Keratinocyte (primary cell): Measurements from ENCODE around the gene FKBP1A. TPM values are rescaled to one million over a fixed set of nuclear protein-coding genes. Genes with fewer than 3 reads are reported as not detected.

Experiments
- DNase-seq: peaks from one replicate; pipeline ENCODE4 v3.0.0-alpha.2; 2011; ENCODE audit warnings: low read depth, missing footprints, low spot score
- FAIRE-seq: peaks from 2 replicates; lab custom pipeline; 2011; peaks lifted over from hg19 to GRCh38; lab: Jason Lieb, UNC
- H2AFZ ChIP-seq: 2 replicates; pipeline ENCODE4 v1.6.0; 2012; ENCODE audit warnings: low read length, control low read depth, inconsistent platforms; ENCODE audit not compliant: control insufficient read depth
- H3K27ac ChIP-seq: 2 replicates; pipeline ENCODE4 v1.5.1; 2011; ENCODE audit warnings: low read length; ENCODE audit not compliant: control insufficient read depth, insufficient read depth
- H3K27me3 ChIP-seq: 3 replicates; pipeline ENCODE4 v1.6.0; 2011; ENCODE audit warnings: low read length; ENCODE audit not compliant: control insufficient read depth, insufficient read depth; ENCODE audit errors: extremely low read depth
- H3K36me3 ChIP-seq, 2 experiments: 2 replicates in 1 of 2; 3 replicates in 1 of 2; pipeline ENCODE4 v1.5.1; 2011; ENCODE audit warnings: low read length in 2 of 2, mild to moderate bottlenecking in 1 of 2; ENCODE audit not compliant: control insufficient read depth in 2 of 2, insufficient read depth in 2 of 2; ENCODE audit errors: extremely low read depth in 1 of 2
- H3K4me1 ChIP-seq: 3 replicates; pipeline ENCODE4 v1.5.1; 2011; ENCODE audit warnings: low read length; ENCODE audit not compliant: control insufficient read depth, insufficient read depth; ENCODE audit errors: extremely low read depth
- H3K4me2 ChIP-seq: 3 replicates; pipeline ENCODE4 v1.6.0; 2011; ENCODE audit warnings: low read depth, low read length; ENCODE audit not compliant: control insufficient read depth, insufficient read depth; ENCODE audit errors: extremely low read depth
- H3K4me3 ChIP-seq, 3 experiments: fragments of 200-600 bp in 1 of 3; sonication (generic) in 1 of 3; 2 replicates in 2 of 3; 3 replicates in 1 of 3; pipeline ENCODE4 v1.5.1; 2011 to 2016; ENCODE audit warnings: low read length in 3 of 3, mild to moderate bottlenecking in 3 of 3, control low read depth in 2 of 3, inconsistent platforms in 1 of 3, low read depth in 1 of 3, mixed read lengths in 1 of 3, mixed run types in 1 of 3, moderate library complexity in 1 of 3; ENCODE audit not compliant: control insufficient read depth in 2 of 3, insufficient read depth in 2 of 3; ENCODE audit errors: extremely low read depth in 1 of 3
- H3K79me2 ChIP-seq: 2 replicates; pipeline ENCODE4 v1.6.0; 2012; ENCODE audit warnings: low read length; ENCODE audit not compliant: control insufficient read depth, insufficient read depth
- H3K9ac ChIP-seq: 3 replicates; pipeline ENCODE4 v1.6.0; 2011; ENCODE audit warnings: low read length; ENCODE audit not compliant: control insufficient read depth, insufficient read depth; ENCODE audit errors: extremely low read depth
- H3K9me1 ChIP-seq: 3 replicates; pipeline ENCODE4 v1.6.0; 2011; ENCODE audit warnings: low read length; ENCODE audit not compliant: control insufficient read depth, insufficient read depth; ENCODE audit errors: extremely low read depth
- H3K9me3 ChIP-seq: 2 replicates; pipeline ENCODE4 v1.5.1; 2012; ENCODE audit warnings: low read depth, low read length; ENCODE audit not compliant: control insufficient read depth
- H4K20me1 ChIP-seq: 3 replicates; pipeline ENCODE4 v1.6.0; 2011; ENCODE audit warnings: low read length; ENCODE audit not compliant: control insufficient read depth, insufficient read depth; ENCODE audit errors: extremely low read depth
- EZH2 ChIP-seq: IDR thresholded peaks from one replicate; pipeline ENCODE4 v1.6.1; 2012; ENCODE audit warnings: inconsistent platforms, mild to moderate bottlenecking, low read length, moderate library complexity
- dilution Hi-C: fragments of 300-500 bp; cut with MboI; formaldehyde crosslinking; loops from one replicate; pipeline ENCODE4 v1.7.0; 2020; ENCODE audit warnings: low sequenced_read_pairs; ENCODE audit not compliant: extremely low pct_ligation_motif_present
- polyA plus RNA-seq, 5 experiments: library from polyadenylated mRNA; depleted of rRNA in 3 of 5; stranded (reverse) in 3 of 5; stranded (forward) in 1 of 5; unstranded in 1 of 5; fragments of >200 nt; gene quantifications; 1 replicate in 1 of 5; 2 replicates in 3 of 5; 3 replicates in 1 of 5; pipeline versions ENCODE4 v1.2.1 to v1.2.3, GENCODE V29; 2011 to 2012; ENCODE audit warnings: missing spikeins in 2 of 5, low read depth in 1 of 5, low replicate concordance in 1 of 5
- TF ChIP-seq, protein P1 (sequence below), 3 experiments: IDR thresholded peaks in 1 of 3; conservative IDR thresholded peaks in 1 of 3; optimal IDR thresholded peaks in 1 of 3; 2 replicates in 2 of 3; 3 replicates in 1 of 3; pipeline versions ENCODE3 to v1.5.1; 2011; ENCODE audit warnings: low read length in 3 of 3, mild to moderate bottlenecking in 3 of 3, moderate library complexity in 2 of 3, control low read depth in 1 of 3, inconsistent platforms in 1 of 3; ENCODE audit not compliant: insufficient read depth in 2 of 3; ENCODE audit errors: extremely low read depth in 1 of 3

The FKBP1A gene
- polyA plus RNA-seq, 1 donor (not counting 4 experiments of a cell fraction or from before 2014, with no cell fraction given) = 1,010 TPM

DNA sequence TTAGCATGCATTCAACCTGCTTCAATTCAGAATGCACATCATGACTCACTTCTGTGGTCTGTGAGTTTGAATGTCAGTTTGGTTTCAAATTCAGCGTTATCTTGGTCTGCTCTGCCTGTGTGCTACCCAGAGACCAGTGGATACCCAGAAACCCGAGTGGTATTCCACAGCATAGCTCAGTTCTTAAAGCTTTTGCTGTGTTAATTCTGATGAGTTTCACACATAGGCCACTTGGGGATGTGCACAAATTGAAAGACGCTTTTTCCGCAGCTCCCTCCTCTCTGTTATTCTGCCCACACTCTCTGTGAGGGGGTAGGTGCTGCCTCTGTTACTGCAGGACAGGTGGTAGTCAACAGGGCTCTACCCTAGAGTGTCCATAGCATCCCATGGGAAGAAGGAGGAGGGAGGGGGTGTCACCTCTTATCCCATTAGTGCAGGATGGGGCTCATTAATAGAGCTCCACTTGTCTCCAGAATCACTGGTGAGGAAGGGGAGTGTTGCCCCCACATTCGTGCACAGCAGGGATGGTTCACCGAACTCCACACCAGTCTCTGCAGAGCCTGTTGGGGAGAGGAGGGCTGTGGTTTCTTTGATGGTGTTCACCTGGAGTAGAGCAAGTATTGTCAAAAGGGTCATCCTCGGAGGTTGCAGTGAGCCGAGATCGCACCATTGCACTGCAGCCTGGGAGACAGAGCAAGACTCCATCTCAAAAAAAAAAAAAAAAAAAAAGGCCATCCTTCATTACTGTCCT lies 34.8 kb downstream of the FKBP1A start:
- no peaks in the 10 kb centered on the region for H4K20me1 ChIP-seq
- H3K9me1 ChIP-seq = no peaks in the 10 kb centered on the region
- no peaks in the 10 kb centered on the region for H3K4me1 ChIP-seq
- FAIRE-seq (peak; percentile 44), DNase-seq (no peak)
- no peak overlapping the region for H3K9ac ChIP-seq
- H3K9me3 ChIP-seq = no peaks in the 10 kb centered on the region
- H3K27ac ChIP-seq = no peak overlapping the region
- peaks cover 7% of the 10 kb centered on the region for H3K79me2 ChIP-seq
- no peak overlapping the region for H3K4me3 ChIP-seq
- TF ChIP-seq EZH2 = no peak
- TF ChIP-seq, protein P1, sequence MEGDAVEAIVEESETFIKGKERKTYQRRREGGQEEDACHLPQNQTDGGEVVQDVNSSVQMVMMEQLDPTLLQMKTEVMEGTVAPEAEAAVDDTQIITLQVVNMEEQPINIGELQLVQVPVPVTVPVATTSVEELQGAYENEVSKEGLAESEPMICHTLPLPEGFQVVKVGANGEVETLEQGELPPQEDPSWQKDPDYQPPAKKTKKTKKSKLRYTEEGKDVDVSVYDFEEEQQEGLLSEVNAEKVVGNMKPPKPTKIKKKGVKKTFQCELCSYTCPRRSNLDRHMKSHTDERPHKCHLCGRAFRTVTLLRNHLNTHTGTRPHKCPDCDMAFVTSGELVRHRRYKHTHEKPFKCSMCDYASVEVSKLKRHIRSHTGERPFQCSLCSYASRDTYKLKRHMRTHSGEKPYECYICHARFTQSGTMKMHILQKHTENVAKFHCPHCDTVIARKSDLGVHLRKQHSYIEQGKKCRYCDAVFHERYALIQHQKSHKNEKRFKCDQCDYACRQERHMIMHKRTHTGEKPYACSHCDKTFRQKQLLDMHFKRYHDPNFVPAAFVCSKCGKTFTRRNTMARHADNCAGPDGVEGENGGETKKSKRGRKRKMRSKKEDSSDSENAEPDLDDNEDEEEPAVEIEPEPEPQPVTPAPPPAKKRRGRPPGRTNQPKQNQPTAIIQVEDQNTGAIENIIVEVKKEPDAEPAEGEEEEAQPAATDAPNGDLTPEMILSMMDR (optimal IDR thresholded peaks at IDR 0.05 in 1 of 3, IDR thresholded peaks at IDR 0.05 in 1 of 3, conservative IDR thresholded peaks at IDR 0.05 in 1 of 3; ENCODE audit: extremely low read depth in 1 of 3, insufficient read depth in 2 of 3, low read length in 3 of 3) = no peak
- no peak overlapping the region for H2AFZ ChIP-seq
- H3K36me3 ChIP-seq = peaks cover 7 to 22% of the 10 kb centered on the region in 2 experiments
- H3K4me2 ChIP-seq = no peak overlapping the region
- dilution Hi-C loops = no loop called here
- no peaks in the 10 kb centered on the region for H3K27me3 ChIP-seq

GRCh38 chr20:1353956-1354355 lies 38.9 kb downstream of the FKBP1A start:
- no peaks in the 10 kb centered on the region for H3K9me1 ChIP-seq
- H3K27me3 ChIP-seq = no peaks in the 10 kb centered on the region
- no peak overlapping the region for H3K4me3 ChIP-seq
- no peak overlapping the region for H3K4me2 ChIP-seq
- no peaks in the 10 kb centered on the region for H3K4me1 ChIP-seq
- H3K79me2 ChIP-seq = peaks cover 5% of the 10 kb centered on the region
- dilution Hi-C loops = no loop called here
- no peaks in the 10 kb centered on the region for H4K20me1 ChIP-seq
- no peak for DNase-seq
- no peak for FAIRE-seq
- no peak overlapping the region for H3K9ac ChIP-seq
- no peak overlapping the region for H2AFZ ChIP-seq
- no peaks in the 10 kb centered on the region for H3K9me3 ChIP-seq
- no peak overlapping the region for H3K27ac ChIP-seq
- TF ChIP-seq EZH2 = no peak
- TF ChIP-seq, protein P1 (optimal IDR thresholded peaks at IDR 0.05 in 1 of 3, IDR thresholded peaks at IDR 0.05 in 1 of 3, conservative IDR thresholded peaks at IDR 0.05 in 1 of 3; ENCODE audit: extremely low read depth in 1 of 3, insufficient read depth in 2 of 3, low read length in 3 of 3) = no peak
- H3K36me3 ChIP-seq = peaks cover 3 to 9% of the 10 kb centered on the region in 2 experiments
